Measurements from ENCODE around the gene ITPR2.
"Not testable (repeated sequence)": the region's sequence is repeated elsewhere in the genome, so short reads cannot be mapped to it uniquely, and the experiment has no call there.

Gene ITPR2

DNA sequence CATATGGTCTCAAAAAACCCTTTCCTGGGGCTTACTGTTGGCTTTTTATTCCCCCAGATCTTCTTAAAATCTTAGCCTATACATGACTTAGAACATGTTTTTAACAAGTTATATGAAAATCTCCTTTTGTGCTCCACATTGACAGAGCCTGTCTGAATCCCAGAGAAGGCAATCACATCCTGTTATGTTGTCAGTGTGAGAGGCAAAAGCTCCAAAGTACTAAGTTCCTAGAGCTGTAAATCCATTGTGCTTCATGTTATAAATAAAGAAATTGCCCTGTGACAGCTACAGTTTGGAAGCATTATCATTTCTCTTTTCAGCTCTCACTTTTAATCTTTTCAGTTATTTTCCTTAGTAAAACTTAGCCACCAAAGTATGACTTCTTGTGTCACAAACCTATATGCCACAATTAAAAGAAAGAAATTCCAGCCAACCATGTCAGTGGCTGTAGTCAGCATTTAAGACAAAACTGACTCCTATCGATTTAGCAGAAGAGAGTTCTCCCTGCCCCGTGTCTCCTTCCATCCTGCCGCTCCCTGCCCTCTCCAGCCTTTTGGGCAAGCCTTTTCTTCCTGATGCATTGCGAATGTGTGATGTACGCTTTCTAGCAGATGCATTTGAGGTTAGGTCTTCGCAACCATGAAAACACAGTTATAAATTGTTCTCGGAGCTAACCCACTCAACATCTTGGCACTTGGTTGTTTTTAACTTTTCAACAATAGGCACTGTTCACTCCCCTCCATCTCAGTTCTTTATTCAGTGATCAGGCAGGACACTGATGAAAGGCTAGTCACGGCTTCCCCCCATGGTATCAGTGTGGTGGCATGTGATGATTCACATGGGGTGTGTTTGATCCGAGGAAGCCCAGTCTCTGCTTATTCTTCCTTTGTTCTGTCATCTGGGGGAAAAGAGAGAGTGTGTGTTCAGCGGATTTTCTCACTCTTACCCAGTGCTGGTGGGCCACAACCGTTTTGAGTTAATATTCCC, 494.1 kb downstream of the ITPR2 start:
- no peak for DNase-seq (ENCODE audit: low read depth)

DNA sequence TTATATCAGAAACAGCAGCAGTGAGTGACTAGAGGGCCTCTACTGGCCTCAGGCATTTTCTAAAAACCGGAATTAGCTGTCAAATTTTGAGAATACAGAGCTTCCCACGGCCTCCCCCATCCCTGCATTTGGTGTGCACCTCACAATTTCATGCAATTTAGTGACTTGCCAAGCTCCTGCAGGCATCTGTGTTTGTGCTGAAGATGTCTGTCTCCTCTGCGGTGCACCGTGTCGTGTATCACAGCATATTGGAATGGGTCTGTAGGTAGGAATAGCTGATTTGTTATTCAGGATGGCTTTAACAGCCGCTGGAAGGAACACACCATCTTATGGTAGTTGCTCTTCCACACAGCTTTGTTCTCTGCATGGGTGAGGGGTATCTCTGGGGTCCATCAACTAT, 497.3 kb downstream of the ITPR2 start:
- DNase-seq (ENCODE audit: low read depth), result no peak

DNA sequence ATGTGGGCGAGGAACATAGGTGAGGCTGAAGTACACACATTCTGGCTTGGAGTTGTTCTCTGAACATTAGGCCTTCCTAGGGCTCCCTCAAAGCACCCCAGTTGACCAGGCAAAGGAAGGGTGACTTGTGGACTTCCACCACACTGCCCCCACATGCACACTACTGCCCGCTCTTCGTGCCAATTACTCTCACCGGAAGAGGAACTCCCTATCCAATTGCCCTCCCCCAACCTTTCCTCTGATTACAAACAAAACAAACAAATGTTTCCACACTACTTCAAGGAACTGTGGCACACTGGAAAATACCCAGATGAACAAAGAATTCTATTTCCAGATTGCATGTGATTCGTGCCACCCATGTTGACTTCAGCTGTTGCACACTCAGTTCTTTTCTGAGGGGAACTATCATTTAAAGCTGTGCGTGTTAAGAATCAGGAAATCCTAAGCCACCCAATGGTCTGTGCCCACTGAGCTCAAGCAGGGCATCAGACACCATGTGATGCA, 498.3 kb downstream of the ITPR2 start:
- DNase-seq (ENCODE audit: low read depth), result no peak

DNA sequence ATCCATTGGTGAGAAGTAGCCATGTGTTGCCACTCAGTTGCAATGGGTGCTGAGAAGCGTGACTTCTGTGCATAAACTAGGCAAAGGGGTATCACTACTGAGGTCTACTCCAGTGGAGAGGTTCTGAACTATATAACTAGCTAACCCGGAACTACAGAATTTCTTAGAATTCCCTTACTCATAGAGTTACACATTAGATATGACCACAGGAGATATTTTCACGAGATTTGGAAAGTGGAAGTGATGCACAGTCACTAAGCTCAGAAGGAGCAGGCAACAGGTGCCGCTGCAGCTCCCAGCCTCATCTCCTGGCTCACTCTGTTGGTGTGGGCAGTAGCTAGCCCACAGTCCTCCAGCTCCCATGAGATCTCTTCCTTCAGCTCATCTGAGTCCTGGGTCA, 501.0 kb downstream of the ITPR2 start:
- no peak for DNase-seq (ENCODE audit: low read depth)

DNA sequence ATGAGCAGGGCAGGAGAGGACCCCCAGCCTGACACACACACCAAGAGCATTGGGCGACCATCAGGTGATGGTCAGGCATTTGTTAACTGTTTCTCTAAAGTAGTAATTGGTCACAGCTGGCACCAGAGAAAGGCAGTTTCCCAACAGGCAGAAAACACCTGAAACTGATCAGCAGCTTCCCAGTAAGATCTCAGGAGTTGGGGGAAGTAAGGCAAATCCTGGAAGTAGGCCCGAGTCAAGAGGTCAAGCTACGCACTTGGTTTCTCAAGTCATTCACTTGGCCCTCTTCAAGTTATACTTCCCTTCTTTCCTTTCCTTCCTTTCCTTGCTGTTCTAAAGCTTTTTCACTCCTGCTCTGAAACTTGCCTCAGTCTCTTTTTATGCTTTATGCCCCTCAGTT, 501.9 kb downstream of the ITPR2 start:
- no peak for DNase-seq (ENCODE audit: low read depth)

DNA sequence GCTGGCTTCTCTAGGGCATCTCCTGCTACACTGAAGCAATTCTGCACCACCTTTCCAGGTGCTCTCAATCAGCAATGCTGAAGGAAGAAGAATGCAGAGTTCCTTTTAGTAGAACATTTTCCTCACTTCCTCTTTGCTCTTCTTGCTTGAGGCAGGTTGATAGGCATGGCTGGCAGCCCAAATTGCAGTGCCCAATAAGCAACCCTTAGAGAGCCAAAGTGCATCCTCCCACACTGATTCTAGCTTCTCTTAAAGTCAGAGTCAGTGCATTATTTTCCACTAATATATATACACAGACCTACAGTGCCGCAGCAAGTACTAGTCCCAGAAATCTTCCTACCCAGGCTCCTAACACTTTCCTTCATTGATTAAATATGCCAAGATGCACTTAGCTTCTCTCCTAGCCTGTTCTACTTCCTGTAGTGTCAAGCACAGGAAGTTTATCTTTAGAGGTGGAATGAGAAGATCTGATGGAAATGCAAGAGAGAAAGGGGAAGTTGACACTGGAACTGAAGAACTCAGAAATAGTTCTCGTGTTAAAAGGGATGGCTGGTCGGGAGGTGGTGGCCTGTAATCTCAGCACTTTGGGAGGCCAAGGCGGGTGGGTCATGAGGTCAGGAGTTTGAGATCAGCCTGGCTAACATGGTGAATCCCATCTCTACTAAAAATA, 504.9 kb downstream of the ITPR2 start:
- no peak for DNase-seq (ENCODE audit: low read depth)

DNA sequence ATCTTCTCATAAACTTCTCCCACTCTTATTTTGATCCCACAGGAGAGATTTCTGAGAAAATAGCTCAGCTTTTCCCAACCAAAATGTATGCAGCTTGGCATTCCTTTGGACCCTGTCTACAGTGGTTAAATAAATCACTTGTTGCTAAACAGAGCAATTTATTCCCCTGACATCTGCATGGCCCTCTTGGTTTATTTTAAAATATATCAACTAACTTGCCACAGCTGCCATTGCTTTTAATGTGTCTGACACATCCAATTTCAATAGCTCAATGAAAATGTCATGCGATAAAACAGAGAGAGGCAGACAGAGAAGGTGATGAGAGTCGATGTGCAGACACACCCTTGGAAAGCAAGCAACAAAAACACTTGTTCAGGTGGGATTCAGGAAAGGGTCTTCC, 509.3 kb downstream of the ITPR2 start:
- no peak for DNase-seq (ENCODE audit: low read depth)

DNA sequence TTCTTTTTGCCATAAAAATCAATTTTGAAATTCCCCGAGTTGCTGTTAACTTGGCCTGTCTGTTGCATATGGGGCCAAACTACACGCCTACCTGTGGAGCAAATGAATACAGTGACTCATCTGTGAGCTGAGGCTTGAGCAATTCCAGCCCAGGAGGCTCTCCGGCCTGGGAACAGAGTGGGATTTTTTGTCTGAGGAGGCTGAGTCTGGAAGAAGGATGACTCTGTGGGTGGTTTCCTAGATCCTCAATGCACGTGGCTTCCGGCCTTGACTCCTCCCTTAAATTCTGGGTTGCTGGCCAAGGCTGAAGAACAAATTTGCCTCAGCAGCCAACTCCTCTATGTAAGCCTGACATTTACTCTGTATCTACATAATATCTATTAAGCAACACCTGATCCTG, 513.5 kb downstream of the ITPR2 start:
- peak; percentile 39 for DNase-seq (ENCODE audit: low read depth)

DNA sequence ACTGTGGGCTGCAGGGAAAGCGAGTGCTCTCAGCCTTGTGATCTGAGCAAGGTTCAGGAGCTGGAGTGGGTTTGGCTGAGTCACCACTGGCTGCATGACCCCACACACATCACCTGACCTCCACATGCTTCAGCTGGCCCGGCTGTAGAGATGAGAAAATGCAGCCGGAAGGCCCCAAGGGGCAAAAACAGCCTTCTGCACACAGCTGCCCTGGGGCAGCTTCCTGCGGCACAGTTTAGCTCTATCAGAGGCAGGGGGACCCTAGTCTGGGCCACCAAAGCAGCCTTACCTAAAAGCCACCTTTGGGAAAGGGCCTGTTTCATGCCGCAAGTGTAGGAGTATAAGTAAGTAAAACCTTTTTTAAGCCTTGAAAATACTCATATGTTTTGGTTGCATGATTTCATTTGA, 514.3 kb downstream of the ITPR2 start:
- no peak for DNase-seq (ENCODE audit: low read depth)

DNA sequence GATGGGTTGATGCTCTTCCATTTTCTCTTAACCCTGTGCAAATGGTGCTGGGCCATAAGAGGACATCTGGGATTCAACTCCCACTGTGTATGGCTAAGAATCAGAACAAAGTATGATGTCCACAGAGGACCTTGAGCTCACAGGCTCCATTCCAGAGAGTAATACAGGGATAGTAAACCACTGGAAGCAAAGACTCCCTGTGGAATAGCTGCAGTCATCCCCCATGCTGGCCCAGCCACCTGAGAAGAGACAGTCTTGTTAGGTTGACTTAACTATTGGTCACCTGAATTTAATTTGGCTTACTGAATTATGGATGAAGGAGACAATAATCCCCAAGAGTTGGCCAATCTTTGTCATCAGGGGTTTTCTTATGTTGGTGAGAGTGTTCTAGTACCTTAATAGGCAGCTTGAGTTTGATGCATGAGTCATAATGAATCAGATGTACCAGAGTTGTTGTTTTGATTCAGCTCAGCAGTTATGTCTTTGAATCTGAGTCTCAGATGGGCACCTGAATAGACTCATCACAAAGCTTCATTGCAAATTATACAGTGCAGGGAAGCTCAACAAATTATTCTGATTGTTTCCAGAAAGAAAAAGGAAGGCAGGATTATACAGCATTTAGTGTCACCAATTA, 514.9 kb downstream of the ITPR2 start:
- no peak for DNase-seq (ENCODE audit: low read depth)

DNA sequence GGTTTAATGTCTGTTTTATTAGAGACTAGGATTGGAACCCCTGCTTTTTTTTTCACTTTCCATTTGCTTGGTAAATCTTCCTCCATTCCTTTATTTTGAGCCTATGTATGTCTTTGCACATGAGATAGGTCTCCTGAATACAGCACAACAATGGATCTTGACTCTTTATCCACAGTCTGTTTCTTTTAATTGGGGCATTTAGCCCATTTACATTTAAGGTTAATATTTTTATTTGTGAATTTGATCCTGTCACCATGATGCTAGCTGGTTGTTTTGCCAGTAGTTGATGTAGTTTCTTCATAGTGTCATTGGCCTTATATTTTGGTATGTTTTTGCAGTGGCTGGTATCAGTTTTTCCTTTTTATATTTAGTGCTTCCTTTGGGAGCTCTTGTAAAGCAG, 518.9 kb downstream of the ITPR2 start:
- DNase-seq (ENCODE audit: low read depth), result not testable (repeated sequence)

DNA sequence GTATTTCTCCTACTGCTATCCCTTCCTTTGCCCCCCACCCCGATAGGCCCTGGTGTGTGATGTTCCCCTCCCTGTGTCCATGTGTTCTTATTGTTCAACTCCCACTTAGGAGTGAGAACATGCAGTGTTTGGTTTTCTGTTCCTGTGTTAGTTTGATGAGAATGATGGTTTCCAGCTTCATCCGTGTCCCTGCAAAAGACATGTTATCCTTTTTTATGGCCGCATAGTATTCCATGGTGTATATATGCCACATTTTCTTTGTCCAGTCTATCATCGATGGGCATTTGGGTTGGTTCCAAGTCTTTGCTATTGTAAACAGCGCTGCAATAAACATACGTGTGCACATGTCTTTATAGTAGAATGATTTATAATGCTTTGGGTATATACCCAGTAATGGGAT, 522.5 kb downstream of the ITPR2 start:
- not testable (repeated sequence) for DNase-seq (ENCODE audit: low read depth)

DNA sequence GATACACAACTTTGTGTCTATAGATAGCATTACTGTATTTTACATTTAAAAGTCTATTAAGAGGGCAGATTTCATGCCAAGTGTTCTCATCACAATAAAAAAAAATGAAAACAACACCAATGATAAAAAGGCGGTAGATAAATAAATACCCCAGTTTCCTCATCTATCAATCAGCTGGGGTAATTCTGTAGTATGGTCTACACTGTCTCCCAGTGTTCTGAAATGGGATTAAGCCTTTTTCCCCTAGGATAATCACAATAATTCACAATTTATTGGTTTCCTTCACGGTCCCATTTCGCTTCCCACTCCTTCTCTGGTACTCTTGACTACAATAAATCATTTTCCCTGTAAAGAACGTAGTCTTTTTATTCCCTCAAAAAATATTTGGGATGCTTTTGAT, 523.4 kb downstream of the ITPR2 start:
- DNase-seq (ENCODE audit: low read depth), result no peak

DNA sequence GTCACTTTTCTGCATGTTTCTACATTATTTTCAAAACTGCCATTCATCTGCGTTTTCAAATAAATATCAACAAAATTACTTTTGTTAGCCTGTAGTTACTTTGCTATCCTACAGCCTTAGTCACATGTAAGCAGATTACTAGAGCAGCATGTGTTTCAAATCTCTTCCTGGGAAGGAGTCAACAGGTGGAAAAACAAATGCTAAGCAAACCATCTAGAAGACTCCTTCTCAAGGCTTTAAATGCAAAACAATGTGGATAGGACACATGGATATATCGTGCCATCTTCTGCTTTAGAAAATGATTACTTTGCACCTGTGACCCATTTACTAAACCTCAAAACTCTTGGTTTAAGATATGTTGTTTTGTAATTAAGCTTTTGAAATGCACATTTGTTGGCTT, 528.7 kb downstream of the ITPR2 start:
- DNase-seq (ENCODE audit: low read depth), result no peak

DNA sequence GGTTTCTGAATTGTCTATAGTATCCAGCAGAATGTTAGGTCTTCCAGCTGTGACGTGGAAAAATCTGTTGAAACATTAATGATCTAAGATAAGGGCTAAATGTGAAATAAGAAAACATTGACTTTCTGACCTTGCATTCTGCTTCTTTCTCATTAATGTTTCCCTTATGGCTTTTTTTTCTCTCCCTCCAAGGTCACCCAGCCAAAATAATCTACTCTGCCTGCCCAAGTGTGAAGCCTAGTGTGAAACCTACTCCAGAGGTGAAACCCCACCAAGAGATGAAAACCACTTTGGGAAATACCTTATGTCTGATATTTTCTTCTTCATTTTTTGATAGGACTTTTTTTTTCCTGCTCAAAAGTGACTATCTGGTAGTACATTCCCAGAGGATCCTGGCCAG, 529.6 kb downstream of the ITPR2 start:
- no peak for DNase-seq (ENCODE audit: low read depth)

DNA sequence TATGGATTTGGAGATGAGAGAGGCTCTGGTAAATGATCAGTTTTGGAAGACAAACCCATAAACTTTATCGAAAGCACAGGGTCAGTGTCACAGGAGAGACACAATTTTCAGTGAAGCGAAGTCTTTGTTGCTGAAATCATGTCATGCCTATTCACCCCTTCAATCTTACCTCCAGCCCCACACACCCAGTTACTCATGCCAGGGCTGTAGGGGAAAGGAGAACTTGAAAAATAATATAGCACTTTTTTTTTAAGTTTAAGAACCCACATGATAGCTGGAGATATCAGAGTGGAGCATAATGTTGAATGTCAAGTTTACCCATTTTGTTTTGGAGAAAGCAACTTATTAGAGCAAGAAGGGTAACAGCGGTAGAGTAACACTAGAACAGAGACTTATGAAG, 530.2 kb downstream of the ITPR2 start:
- DNase-seq (ENCODE audit: low read depth), result no peak

DNA sequence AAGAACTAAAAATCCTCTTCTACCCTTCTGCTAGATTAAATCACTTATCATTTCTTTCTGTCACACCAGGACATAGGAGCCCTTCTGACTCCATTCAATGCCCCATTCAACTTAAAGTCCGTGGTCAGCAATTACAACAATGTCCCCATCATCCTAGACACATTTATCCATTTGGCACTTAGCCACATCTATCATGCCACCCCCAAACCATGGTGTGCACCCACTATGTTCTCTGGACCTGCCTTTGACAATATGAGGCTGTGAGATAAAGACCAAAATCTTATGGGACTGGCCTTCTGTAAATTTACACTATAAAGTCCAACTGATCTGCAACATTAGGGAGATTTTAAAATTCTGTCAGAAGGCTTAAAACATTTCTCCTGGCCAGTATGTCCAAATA, 533.2 kb downstream of the ITPR2 start:
- DNase-seq (ENCODE audit: low read depth), result no peak

DNA sequence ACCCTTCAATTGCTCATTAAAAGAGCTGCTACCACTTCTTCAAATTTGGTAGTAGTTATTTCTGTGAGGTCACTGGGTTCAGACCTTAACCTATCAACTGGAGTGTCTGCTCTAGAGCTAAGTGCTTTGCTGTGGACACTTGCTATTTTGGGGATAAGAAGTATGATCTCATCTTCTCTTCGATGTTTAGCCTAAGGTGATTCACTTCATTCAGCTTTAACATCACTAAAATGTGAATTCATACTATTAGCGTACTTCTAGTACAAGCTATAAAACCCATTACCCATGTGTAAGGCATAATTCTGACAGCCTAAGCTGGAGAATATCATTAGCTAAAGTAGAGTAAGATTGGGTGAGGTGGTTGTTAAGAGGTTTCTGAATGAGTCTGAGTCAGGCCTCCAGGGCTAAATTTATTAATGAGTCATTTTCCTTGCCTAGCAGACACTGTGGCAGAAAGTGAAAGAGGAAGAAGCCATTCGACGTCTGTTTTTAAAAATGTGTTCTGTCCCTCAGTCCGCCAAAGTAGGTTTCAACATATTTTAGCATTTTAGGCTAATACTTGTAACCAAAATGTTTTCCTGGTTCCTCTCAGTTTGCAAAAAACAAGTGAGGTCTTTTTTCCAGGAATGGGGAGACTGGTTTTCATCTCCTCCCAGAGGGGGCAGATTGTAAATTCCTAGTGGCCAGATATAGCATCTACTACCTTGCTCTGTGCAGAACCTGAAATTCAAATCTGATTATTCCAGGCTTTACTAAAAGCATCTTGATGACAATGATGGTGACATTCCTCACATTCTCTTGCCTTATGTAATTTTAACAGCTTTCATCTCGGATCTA, 534.0 kb downstream of the ITPR2 start:
- no peak for DNase-seq (ENCODE audit: low read depth)

DNA sequence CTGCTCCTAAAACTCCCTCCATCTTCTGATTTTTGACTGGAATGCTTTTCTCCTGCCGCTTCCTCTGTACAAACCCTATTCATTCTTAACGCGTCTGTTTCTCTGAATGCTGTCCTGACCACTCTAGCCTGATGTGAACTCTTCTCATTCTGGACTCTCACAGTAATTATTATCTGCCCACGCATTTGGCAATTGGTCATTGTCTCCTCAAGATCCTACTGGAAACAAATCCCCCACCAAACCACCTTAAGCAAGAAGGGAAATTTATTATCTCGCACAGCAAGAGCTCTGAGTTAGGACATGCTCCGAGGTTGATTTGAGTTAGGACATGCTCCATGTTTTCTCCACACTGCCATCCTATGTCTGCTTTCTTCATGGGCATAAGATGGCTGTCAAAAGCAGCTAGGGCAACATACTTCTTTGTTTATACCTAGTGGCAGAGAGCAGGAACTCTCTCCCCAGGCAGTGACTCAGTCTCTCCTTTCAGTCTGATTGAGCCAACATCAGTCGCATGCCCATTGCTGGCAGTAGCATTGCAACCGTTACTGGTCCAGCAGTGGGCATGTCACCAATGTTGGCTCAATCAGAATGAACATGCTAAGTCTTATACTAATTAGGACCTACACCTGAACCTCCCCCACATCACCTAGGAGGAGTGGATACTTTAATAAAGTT, 535.5 kb downstream of the ITPR2 start:
- DNase-seq (ENCODE audit: low read depth), result no peak

DNA sequence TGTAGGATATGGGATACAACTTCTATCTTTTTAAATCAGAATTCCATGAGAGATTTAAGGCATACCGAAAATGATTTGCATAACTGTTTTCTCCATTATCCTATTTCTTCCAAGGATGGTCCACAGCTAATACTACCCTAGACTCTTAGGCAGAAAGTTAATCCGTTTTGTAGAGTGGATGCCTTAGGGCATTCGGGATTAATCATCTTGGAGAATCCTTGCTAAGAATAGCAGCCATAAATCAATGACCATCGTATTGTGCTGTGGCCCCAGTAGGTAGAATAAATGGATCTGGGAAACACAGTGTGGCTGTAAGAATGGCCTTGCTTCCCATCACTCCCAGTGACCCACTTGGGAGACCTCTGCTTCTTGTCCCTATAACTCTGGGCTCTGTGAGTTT, 538.0 kb downstream of the ITPR2 start:
- no peak for DNase-seq (ENCODE audit: low read depth)

DNA sequence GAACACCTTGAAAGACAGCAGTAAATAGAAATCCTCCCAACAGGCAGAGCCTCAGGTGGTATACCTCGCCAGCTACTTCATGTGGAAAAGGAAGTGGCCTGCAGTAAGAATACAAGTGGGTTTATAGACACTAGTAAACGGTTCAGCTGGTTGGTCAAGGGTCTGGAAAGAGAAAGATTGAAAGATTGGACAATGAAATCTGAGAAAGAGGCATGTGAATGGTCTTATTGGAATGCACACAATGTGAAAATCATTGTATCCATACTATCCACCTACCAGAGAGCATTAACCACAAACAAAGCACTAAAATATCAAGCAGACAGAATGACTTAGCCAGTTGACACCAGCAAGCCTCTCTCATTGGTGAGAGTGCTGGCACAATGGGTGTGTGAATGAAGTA, 539.4 kb downstream of the ITPR2 start:
- no peak for DNase-seq (ENCODE audit: low read depth)

All from GM04504 (cell line).